SK-N-SH (cell line): ENCODE data around the gene NFXL1. TPM values are rescaled to one million over a fixed set of nuclear protein-coding genes. Genes with fewer than 3 reads are reported as not detected.

ENCODE experiments used
- CTCF ChIA-PET: fragments of 300-600, 350-600 bp; formaldehyde crosslinking; extraction: SDS; loops from one replicate; lab custom pipeline; 2021; lab: Yijun Ruan, JAX
- POLR2A ChIA-PET: fragments of 350-600 bp; sonication (Branson Sonifier 250); formaldehyde crosslinking; extraction: SDS; loops from one replicate; lab custom pipeline; 2020; ENCODE audit warnings: antibody characterized with exemption, inconsistent platforms; lab: Yijun Ruan, JAX
- DNase-seq: peaks from one replicate; pipeline ENCODE4 v3.0.0; 2012
- H2AFZ ChIP-seq: fragments of 200-600 bp; sonication (generic); 2 replicates; pipeline ENCODE4 v1.8.1; 2016; ENCODE audit warnings: antibody characterized with exemption, mild to moderate bottlenecking, low read depth
- H3F3A ChIP-seq: fragments of 200-600 bp; sonication (generic); replicated peaks from 2 replicates; pipeline ENCODE3; 2016; ENCODE audit warnings: antibody characterized with exemption, mild to moderate bottlenecking; ENCODE audit not compliant: insufficient read depth
- H3K27ac ChIP-seq, 2 experiments: fragments of 200-500 bp in 1 of 2; fragments of 200-600 bp in 1 of 2; sonication (Bioruptor generic) in 1 of 2; sonication (generic), shearing (Covaris generic) in 1 of 2; 2 replicates each; pipeline versions ENCODE4 v1.5.1 to v1.6.1; 2014 to 2016; ENCODE audit warnings: low read depth in 2 of 2, inconsistent platforms in 1 of 2, low read length in 1 of 2, mild to moderate bottlenecking in 1 of 2, mixed read lengths in 1 of 2
- H3K27me3 ChIP-seq: fragments of 200-600 bp; sonication (generic), shearing (Covaris generic); 2 replicates; pipeline ENCODE4 v1.6.1; 2016; ENCODE audit warnings: mixed run types; ENCODE audit not compliant: insufficient read depth
- H3K36me3 ChIP-seq, 2 experiments: fragments of 200-500 bp in 1 of 2; fragments of 200-600 bp in 1 of 2; sonication (Bioruptor generic) in 1 of 2; sonication (generic) in 1 of 2; replicated peaks in 1 of 2; 2 replicates each; pipeline versions ENCODE3 to v1.5.1; 2014 to 2016; ENCODE audit warnings: low read length in 1 of 2, mild to moderate bottlenecking in 1 of 2; ENCODE audit not compliant: insufficient read depth in 2 of 2, control insufficient read depth in 1 of 2
- H3K4me1 ChIP-seq, 2 experiments: fragments of 200-500 bp in 1 of 2; fragments of 200-600 bp in 1 of 2; sonication (Bioruptor generic) in 1 of 2; sonication (generic), shearing (Covaris generic) in 1 of 2; 2 replicates each; pipeline versions ENCODE4 v1.5.1 to v1.6.1; 2014 to 2016; ENCODE audit warnings: low read depth in 1 of 2, low read length in 1 of 2, mixed run types in 1 of 2; ENCODE audit not compliant: insufficient read depth in 2 of 2, control insufficient read depth in 1 of 2
- H3K4me2 ChIP-seq: fragments of 200-600 bp; sonication (generic), shearing (Covaris generic); 2 replicates; pipeline ENCODE4 v1.6.1; 2017; ENCODE audit warnings: mixed run types
- H3K4me3 ChIP-seq, 2 experiments: fragments of 200-500 bp in 1 of 2; fragments of 200-600 bp in 1 of 2; sonication (Bioruptor generic) in 1 of 2; sonication (generic), shearing (Covaris generic) in 1 of 2; 2 replicates each; pipeline versions ENCODE4 v1.5.1 to v1.8.1; 2014 to 2016; ENCODE audit warnings: low read depth in 2 of 2, inconsistent platforms in 1 of 2, low read length in 1 of 2, mild to moderate bottlenecking in 1 of 2, mixed read lengths in 1 of 2, moderate library complexity in 1 of 2
- H3K79me2 ChIP-seq: fragments of 200-600 bp; sonication (generic); 2 replicates; pipeline ENCODE4 v1.8.1; 2017; ENCODE audit warnings: mild to moderate bottlenecking; ENCODE audit not compliant: insufficient read depth
- H3K9ac ChIP-seq: fragments of 200-600 bp; sonication (generic); 2 replicates; pipeline ENCODE4 v1.6.1; 2017; ENCODE audit warnings: mixed run types
- H3K9me2 ChIP-seq: fragments of 200-600 bp; sonication (generic); 2 replicates; pipeline ENCODE4 v1.6.1; 2017; ENCODE audit warnings: mixed run types
- H3K9me3 ChIP-seq: fragments of 200-600 bp; sonication (generic); 2 replicates; pipeline ENCODE4 v1.6.1; 2017; ENCODE audit warnings: mixed run types, mild to moderate bottlenecking, moderate library complexity
- H4K20me1 ChIP-seq: fragments of 200-600 bp; sonication (generic); 2 replicates; pipeline ENCODE4 v1.6.1; 2017; ENCODE audit warnings: mild to moderate bottlenecking, mixed run types; ENCODE audit not compliant: insufficient read depth
- FOSL2 ChIP-seq: IDR thresholded peaks from 2 replicates; pipeline ENCODE4 v1.4.0; 2012; ENCODE audit warnings: low read depth, mild to moderate bottlenecking, moderate library complexity, borderline replicate concordance
- FOXJ3 ChIP-seq: sonication (generic); formaldehyde crosslinking; IDR thresholded peaks from 2 replicates; pipeline ENCODE4 v1.5.1; 2020; ENCODE audit warnings: mild to moderate bottlenecking, missing genetic modification reagents
- FOXM1 ChIP-seq: IDR thresholded peaks from 2 replicates; pipeline ENCODE4 v1.4.0; 2012; ENCODE audit warnings: low read depth, mild to moderate bottlenecking
- GABPA ChIP-seq: IDR thresholded peaks from 2 replicates; pipeline ENCODE4 v1.4.0; 2012; ENCODE audit warnings: low read depth, mild to moderate bottlenecking
- IRF3 ChIP-seq: fragments of 150-350 bp; IDR thresholded peaks from 2 replicates; pipeline ENCODE4 v1.6.1; 2016; ENCODE audit warnings: mild to moderate bottlenecking, low read depth, low read length
- MEF2A ChIP-seq: IDR thresholded peaks from 2 replicates; pipeline ENCODE4 v1.4.0; 2012; ENCODE audit warnings: low read depth, borderline replicate concordance
- NFIC ChIP-seq: IDR thresholded peaks from 2 replicates; pipeline ENCODE4 v1.4.0; 2012; ENCODE audit warnings: borderline replicate concordance
- POLR2AphosphoS5 ChIP-seq: IDR thresholded peaks from 2 replicates; pipeline ENCODE4 v1.6.1; 2012; ENCODE audit warnings: low read depth, low read length
- RAD21 ChIP-seq: IDR thresholded peaks from 2 replicates; pipeline ENCODE4 v1.6.1; 2012; ENCODE audit warnings: mild to moderate bottlenecking, low read length
- RCOR1 ChIP-seq: fragments of 150-350 bp; IDR thresholded peaks from 2 replicates; pipeline ENCODE4 v1.6.1; 2017; ENCODE audit warnings: antibody characterized with exemption, low read length
- REST ChIP-seq: IDR thresholded peaks from 2 replicates; pipeline ENCODE4 v1.6.1; 2012; ENCODE audit warnings: mild to moderate bottlenecking, low read depth, low read length, moderate library complexity
- SIN3A ChIP-seq: IDR thresholded peaks from 2 replicates; pipeline ENCODE4 v1.6.1; 2012; ENCODE audit warnings: low read depth, mild to moderate bottlenecking, low read length, moderate library complexity, borderline replicate concordance
- TCF12 ChIP-seq: IDR thresholded peaks from 2 replicates; pipeline ENCODE4 v1.4.0; 2012
- TEAD4 ChIP-seq: IDR thresholded peaks from 2 replicates; pipeline ENCODE4 v1.4.0; 2012; ENCODE audit warnings: mild to moderate bottlenecking, borderline replicate concordance; ENCODE audit not compliant: insufficient read depth
- WGBS: methylation state at CpG from one replicate; pipeline ENCODE4 v1.1.6; 2017; ENCODE audit warnings: low lambda C conversion rate; 5-methylcytosine and 5-hydroxymethylcytosine counted together
- polyA plus RNA-seq, 3 experiments: library from polyadenylated mRNA; depleted of rRNA; stranded (reverse); fragments of >200 nt; gene quantifications; 2 replicates each; pipeline ENCODE4 v1.2.3, GENCODE V29; 2012

The NFXL1 gene
- polyA plus RNA-seq, 1 of the 3 experiments (the other 2 are of a cell fraction) = 9.0 TPM

- no peak for TF ChIP-seq REST
Observed at GRCh38 chr4:47849466-47849865, 64.9 kb downstream of the NFXL1 start (continued).

- Histone ChIP-seq H2AFZ (no peak overlapping the region), H3K27ac (no peak overlapping the region), H3K4me3 (no peak overlapping the region), H3K9me2 (no peaks in the 10 kb centered on the region), H3K4me2 (no peak overlapping the region), H3K27me3 (no peaks in the 10 kb centered on the region), H3K36me3 (peaks cover 49 to 62% of the 10 kb centered on the region in 2 experiments), H3K9ac (no peak overlapping the region), H3K79me2 (no peaks in the 10 kb centered on the region)
- WGBS = 92% methylated on average over 2 of the region's 2 CpGs
- DNase-seq = no peak
- TF ChIP-seq TEAD4 = no peak
- TF ChIP-seq TCF12 = no peak
- TF ChIP-seq SIN3A = no peak
- TF ChIP-seq RCOR1 = no peak
- no peak for TF ChIP-seq IRF3
- no peak for TF ChIP-seq FOXJ3 (CRISPR knock-in tag)
- TF ChIP-seq FOXM1 = no peak
- TF ChIP-seq NFIC = no peak
- no peak for TF ChIP-seq RAD21
- no peak for TF ChIP-seq MEF2A
- no peak for TF ChIP-seq FOSL2
- TF ChIP-seq GABPA = no peak
- TF ChIP-seq POLR2AphosphoS5 = no peak
- TF ChIP-seq, all 33 proteins: peak for 0
- Histone ChIP-seq H3K9me3 (no peaks in the 10 kb centered on the region), H3K4me1 (peaks cover 0 to 4% of the 10 kb centered on the region in 2 experiments; a peak in 1 of 4 replicates), H3F3A (no peaks in the 10 kb centered on the region), H4K20me1 (no peaks in the 10 kb centered on the region)
- CTCF ChIA-PET = interaction anchor here (1.2 to 2.0 kb wide), 2 partner anchors 11 to 142 kb away, joined by 3 to 9 read pairs; no protein-coding TSS in a partner anchor
- POLR2A ChIA-PET = no interaction called here
Observed at GRCh38 chr4:47848041-47848440, 66.3 kb downstream of the NFXL1 start.
